ENCODE results near the gene MAP3K12.

GRCh38 chr12:53454707-53455106, 44.6 kb downstream of the MAP3K12 start:
- TF ChIP-seq CTCF (conservative IDR thresholded peaks at IDR 0.05; ENCODE audit: low read depth, low read length), result no peak
- no peak for TF ChIP-seq EZH2 (IDR thresholded peaks at IDR 0.05; ENCODE audit: borderline replicate concordance, low read depth, low read length, poor library complexity, severe bottlenecking)

All from A673 (cell line).